ENCODE results near the gene GREM2. TPM values are rescaled to one million over a fixed set of nuclear protein-coding genes. Genes with fewer than 3 reads are reported as not detected.

Gene GREM2
- total and polyA plus RNA-seq, 2 of the 4 experiments (the other 2 are of a cell fraction), result 3.0 to 14.2 TPM

DNA sequence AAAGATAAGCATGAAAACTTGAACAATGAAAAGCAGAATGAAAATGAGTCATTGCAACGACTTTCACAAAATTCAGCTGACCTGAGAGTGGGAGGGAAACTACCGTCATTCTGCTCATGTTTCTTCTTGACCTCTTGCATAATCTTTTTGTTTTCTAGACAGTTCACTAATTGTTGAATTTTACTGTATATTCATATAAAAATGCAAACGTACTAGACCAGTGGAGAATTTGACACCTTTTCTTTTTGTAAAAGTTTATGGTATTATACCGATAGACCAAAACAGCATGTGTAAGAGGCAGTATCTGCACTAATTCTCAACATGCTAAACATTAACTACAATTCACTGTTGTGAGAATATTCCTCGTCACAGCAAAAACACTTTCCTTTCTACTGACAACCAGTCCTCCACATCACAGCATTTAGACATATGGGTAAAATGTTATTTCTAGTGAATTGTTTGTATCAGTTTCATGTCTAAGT, 137.8 kb downstream of the GREM2 start:
- Histone ChIP-seq H3K56ac (ENCODE audit: extremely low read depth, insufficient read depth, low read length) (no peak overlapping the region), H3K4me2 (ENCODE audit: low read depth, low read length) (no peak overlapping the region), H3K18ac (ENCODE audit: low read depth, low read length) (peak overlapping the region; percentile 41; the same call in 1 of the 2 replicates), H4K8ac (ENCODE audit: low read depth in 2 of 2, low read length in 2 of 2) (no peak overlapping the region; a peak in 1 of 4 replicates), H4K5ac (ENCODE audit: low read depth, low read length) (peak overlapping the region; percentile 63; the same call in 1 of the 2 replicates), H2AFZ (replicated peaks; ENCODE audit: low read length, poor library complexity) (no peak overlapping the region), H3K79me1 (ENCODE audit: low read depth in 1 of 2, low read length in 2 of 2) (peaks cover 4 to 11% of the 10 kb centered on the region in 2 experiments; a peak in 3 of 4 replicates), H4K91ac (ENCODE audit: insufficient read depth, low read depth, low read length) (no peak overlapping the region), H3K4me1 (ENCODE audit: control insufficient read depth, insufficient read depth, low read length) (peaks cover 2% of the 10 kb centered on the region; the same call in 1 of the 2 replicates), H2BK120ac (ENCODE audit: low read depth, low read length) (no peak overlapping the region), H3K9me3 (ENCODE audit: control insufficient read depth, insufficient read depth, low read length) (no peaks in the 10 kb centered on the region), H3K9ac (ENCODE audit: low read depth, low read length) (no peak overlapping the region), H3K27ac (ENCODE audit: insufficient read depth, low read length) (no peak overlapping the region), H3K36me3 (ENCODE audit: control insufficient read depth, insufficient read depth, low read length) (peaks cover 6% of the 10 kb centered on the region), H3K4me3 (ENCODE audit: insufficient read depth, low read depth, low read length) (no peak overlapping the region), H3K23ac (ENCODE audit: low read depth, low read length) (no peak overlapping the region), H3K9me1 (ENCODE audit: insufficient read depth, low read length) (peaks cover 3% of the 10 kb centered on the region; the same call in 1 of the 2 replicates), H2BK5ac (ENCODE audit: low read depth, low read length, poor library complexity, severe bottlenecking) (peak overlapping the region; percentile 66), H2AK9ac (replicated peaks; ENCODE audit: low read depth, low read length, poor library complexity) (no peak overlapping the region), H3K27me3 (ENCODE audit: control insufficient read depth, insufficient read depth, low read length) (no peaks in the 10 kb centered on the region), H2BK20ac (ENCODE audit: low read depth, low read length) (no peak overlapping the region), H3K14ac (replicated peaks; ENCODE audit: low read depth, low read length) (no peak overlapping the region), H4K20me1 (ENCODE audit: insufficient read depth, low read length) (no peaks in the 10 kb centered on the region), H2BK15ac (ENCODE audit: low read depth, low read length) (no peak overlapping the region), H2AK5ac (ENCODE audit: low read depth, low read length) (no peak overlapping the region), H3K4ac (ENCODE audit: low read depth, low read length) (no peak overlapping the region)
- WGBS, 2 experiments (ENCODE audit: extremely low coverage in 2 of 2, insufficient read length in 1 of 2), result no CpG with 5 or more reads among the region's 5 CpGs
- intact Hi-C loops (cut with micrococcal nuclease) (no loop called here), dilution Hi-C loops (cut with HindIII; ENCODE audit: low sequenced_read_pairs, unreplicated experiment) (no loop called here), in situ Hi-C loops (cut with MboI; ENCODE audit: low sequenced_read_pairs) (loop anchor here (25.0 kb wide), 1 partner anchor 213 kb away; no protein-coding TSS in a partner anchor)
- peak; percentile 87 for DNase-seq
- ChIA-PET POLR2A (ENCODE audit: unreplicated experiment) (no interaction called here), CTCF (no interaction called here)
- TSS peak; percentile 89 for BruUV-seq (replicated peaks)
- peak; percentile 42; the same call in 1 of the 2 replicates for ATAC-seq (ENCODE audit: low read depth)
- TF ChIP-seq RFX5 (IDR thresholded peaks at IDR 0.05; ENCODE audit: low read depth, low read length) (no peak), NFE2L2 (IDR thresholded peaks at IDR 0.05; ENCODE audit: low read depth, low read length) (no peak), CHD1 (IDR thresholded peaks at IDR 0.05; ENCODE audit: low read depth, low read length) (no peak), POLR2A (IDR thresholded peaks at IDR 0.05; ENCODE audit: low read depth, low read length) (no peak), MAFK (IDR thresholded peaks at IDR 0.05; ENCODE audit: low read depth, low read length) (peak; percentile 20; the same call in 1 of the 2 replicates), MAZ (IDR thresholded peaks at IDR 0.05; ENCODE audit: borderline replicate concordance, low read depth, low read length) (no peak), RCOR1 (IDR thresholded peaks at IDR 0.05; ENCODE audit: insufficient replicate concordance, low read length) (no peak), RAD21 (IDR thresholded peaks at IDR 0.05; ENCODE audit: low read length) (no peak), BHLHE40 (IDR thresholded peaks at IDR 0.05; ENCODE audit: low read depth, low read length) (0 out of 2 replicates have a peak, but pooled peaks have one; percentile 31), MXI1 (IDR thresholded peaks at IDR 0.05; ENCODE audit: borderline replicate concordance, low read depth, low read length) (no peak), FOS (IDR thresholded peaks at IDR 0.05; ENCODE audit: low read depth, low read length) (peak; percentile 43; the same call in 1 of the 2 replicates), SMC3 (IDR thresholded peaks at IDR 0.05; ENCODE audit: low read depth, low read length) (no peak), CEBPB (IDR thresholded peaks at IDR 0.05; ENCODE audit: low read depth, low read length) (peak; percentile 98)
- TF ChIP-seq, protein P1, sequence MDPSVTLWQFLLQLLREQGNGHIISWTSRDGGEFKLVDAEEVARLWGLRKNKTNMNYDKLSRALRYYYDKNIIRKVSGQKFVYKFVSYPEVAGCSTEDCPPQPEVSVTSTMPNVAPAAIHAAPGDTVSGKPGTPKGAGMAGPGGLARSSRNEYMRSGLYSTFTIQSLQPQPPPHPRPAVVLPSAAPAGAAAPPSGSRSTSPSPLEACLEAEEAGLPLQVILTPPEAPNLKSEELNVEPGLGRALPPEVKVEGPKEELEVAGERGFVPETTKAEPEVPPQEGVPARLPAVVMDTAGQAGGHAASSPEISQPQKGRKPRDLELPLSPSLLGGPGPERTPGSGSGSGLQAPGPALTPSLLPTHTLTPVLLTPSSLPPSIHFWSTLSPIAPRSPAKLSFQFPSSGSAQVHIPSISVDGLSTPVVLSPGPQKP (IDR thresholded peaks at IDR 0.05; ENCODE audit: borderline replicate concordance, low read depth, low read length), result no peak
- TF ChIP-seq, protein P2, sequence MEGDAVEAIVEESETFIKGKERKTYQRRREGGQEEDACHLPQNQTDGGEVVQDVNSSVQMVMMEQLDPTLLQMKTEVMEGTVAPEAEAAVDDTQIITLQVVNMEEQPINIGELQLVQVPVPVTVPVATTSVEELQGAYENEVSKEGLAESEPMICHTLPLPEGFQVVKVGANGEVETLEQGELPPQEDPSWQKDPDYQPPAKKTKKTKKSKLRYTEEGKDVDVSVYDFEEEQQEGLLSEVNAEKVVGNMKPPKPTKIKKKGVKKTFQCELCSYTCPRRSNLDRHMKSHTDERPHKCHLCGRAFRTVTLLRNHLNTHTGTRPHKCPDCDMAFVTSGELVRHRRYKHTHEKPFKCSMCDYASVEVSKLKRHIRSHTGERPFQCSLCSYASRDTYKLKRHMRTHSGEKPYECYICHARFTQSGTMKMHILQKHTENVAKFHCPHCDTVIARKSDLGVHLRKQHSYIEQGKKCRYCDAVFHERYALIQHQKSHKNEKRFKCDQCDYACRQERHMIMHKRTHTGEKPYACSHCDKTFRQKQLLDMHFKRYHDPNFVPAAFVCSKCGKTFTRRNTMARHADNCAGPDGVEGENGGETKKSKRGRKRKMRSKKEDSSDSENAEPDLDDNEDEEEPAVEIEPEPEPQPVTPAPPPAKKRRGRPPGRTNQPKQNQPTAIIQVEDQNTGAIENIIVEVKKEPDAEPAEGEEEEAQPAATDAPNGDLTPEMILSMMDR (conservative IDR thresholded peaks at IDR 0.05; ENCODE audit: low read depth, low read length), result no peak
- TF ChIP-seq, protein P3, sequence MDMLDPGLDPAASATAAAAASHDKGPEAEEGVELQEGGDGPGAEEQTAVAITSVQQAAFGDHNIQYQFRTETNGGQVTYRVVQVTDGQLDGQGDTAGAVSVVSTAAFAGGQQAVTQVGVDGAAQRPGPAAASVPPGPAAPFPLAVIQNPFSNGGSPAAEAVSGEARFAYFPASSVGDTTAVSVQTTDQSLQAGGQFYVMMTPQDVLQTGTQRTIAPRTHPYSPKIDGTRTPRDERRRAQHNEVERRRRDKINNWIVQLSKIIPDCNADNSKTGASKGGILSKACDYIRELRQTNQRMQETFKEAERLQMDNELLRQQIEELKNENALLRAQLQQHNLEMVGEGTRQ (IDR thresholded peaks at IDR 0.05; ENCODE audit: low read depth, low read length), result no peak

Data from IMR-90 (cell line).